Stimulated activated CD4-positive, alpha-beta T cell treated with anti-CD3 and anti-CD28 coated beads, TNF-alpha, amount 100 ng/mL, for 24 hours (primary cell): ENCODE measurements around the gene LPCAT3.

Source experiments
- DNase-seq, 3 experiments: peaks; one replicate each; pipeline ENCODE4 v3.0.0-alpha.2; 2020; ENCODE audit warnings: low read depth in 3 of 3

The LPCAT3 gene

GRCh38 chr12:6998715-6999451 is 19.4 kb downstream of the LPCAT3 start:
- no peak for DNase-seq

- DNase-seq: no peak
Measured at GRCh38 chr12:6996040-6996441, 22.2 kb downstream of the LPCAT3 start.

GRCh38 chr12:6987956-6988553 is 30.2 kb downstream of the LPCAT3 start:
- no peak for DNase-seq

GRCh38 chr12:6982532-6982931 is 35.7 kb downstream of the LPCAT3 start:
- DNase-seq: no peak

GRCh38 chr12:6981152-6982052 is 36.9 kb downstream of the LPCAT3 start:
- DNase-seq: no peak

- DNase-seq: no peak
Measured at GRCh38 chr12:6980740-6981139, 37.5 kb downstream of the LPCAT3 start.

GRCh38 chr12:6980075-6980474 is 38.2 kb downstream of the LPCAT3 start:
- DNase-seq: no peak

GRCh38 chr12:6979453-6979852 is 38.8 kb downstream of the LPCAT3 start:
- no peak for DNase-seq

- DNase-seq: no peak
Measured at GRCh38 chr12:6979021-6979420, 39.3 kb downstream of the LPCAT3 start.

GRCh38 chr12:6978611-6979011 is 39.7 kb downstream of the LPCAT3 start:
- DNase-seq: no peak

- DNase-seq: no peak
Measured at GRCh38 chr12:6978188-6978587, 40.1 kb downstream of the LPCAT3 start.

- DNase-seq: no peak
Measured at GRCh38 chr12:6977653-6978052, 40.6 kb downstream of the LPCAT3 start.

- DNase-seq: no peak
Measured at GRCh38 chr12:6975297-6976032, 42.8 kb downstream of the LPCAT3 start.

GRCh38 chr12:6974180-6974579 is 44.1 kb downstream of the LPCAT3 start:
- DNase-seq: no peak

- DNase-seq: no peak
Measured at GRCh38 chr12:6970096-6970527, 48.2 kb downstream of the LPCAT3 start.

- no peak for DNase-seq
Measured at GRCh38 chr12:6968426-6968825, 49.9 kb downstream of the LPCAT3 start.

- DNase-seq: no peak
Measured at GRCh38 chr12:6967651-6968100, 50.6 kb downstream of the LPCAT3 start.

- DNase-seq: no peak
Measured at GRCh38 chr12:6966351-6966750, 51.9 kb downstream of the LPCAT3 start.

GRCh38 chr12:6965714-6966113 is 52.6 kb downstream of the LPCAT3 start:
- DNase-seq: no peak

GRCh38 chr12:6965026-6965661 is 53.1 kb downstream of the LPCAT3 start:
- DNase-seq: peak; percentile 81 to 83 (median 83)

- DNase-seq: no peak
Measured at GRCh38 chr12:6964605-6965025, 53.7 kb downstream of the LPCAT3 start.
